GM23248 (cell line): ENCODE data around the gene UFD1. TPM values are rescaled to one million over a fixed set of nuclear protein-coding genes. Genes with fewer than 3 reads are reported as not detected.

ENCODE experiments used
- DNase-seq: peaks from one replicate; pipeline ENCODE4 v3.0.0-alpha.2; 2015
- H2AFZ ChIP-seq: fragments of 200-600 bp; sonication (generic); 2 replicates; pipeline ENCODE4 v1.6.1; 2016; ENCODE audit warnings: antibody characterized with exemption
- H3F3A ChIP-seq: fragments of 200-600 bp; sonication (generic); 2 replicates; pipeline ENCODE4 v1.6.1; 2016; ENCODE audit warnings: mild to moderate bottlenecking, antibody characterized with exemption, mixed run types; ENCODE audit not compliant: insufficient read depth
- H3K27ac ChIP-seq: fragments of 200-600 bp; sonication (generic); 2 replicates; pipeline ENCODE4 v1.5.1; 2016; ENCODE audit warnings: mild to moderate bottlenecking
- H3K27me3 ChIP-seq: fragments of 200-600 bp; sonication (generic); replicated peaks from 2 replicates; pipeline ENCODE4 v1.6.1; 2016; ENCODE audit warnings: mild to moderate bottlenecking; ENCODE audit not compliant: insufficient read depth
- H3K36me3 ChIP-seq: fragments of 200-600 bp; sonication (generic); 2 replicates; pipeline ENCODE4 v1.6.1; 2016; ENCODE audit warnings: low read depth, mild to moderate bottlenecking
- H3K4me1 ChIP-seq: fragments of 200-600 bp; sonication (generic); 2 replicates; pipeline ENCODE4 v1.6.1; 2016; ENCODE audit warnings: mild to moderate bottlenecking; ENCODE audit not compliant: insufficient read depth
- H3K4me2 ChIP-seq: fragments of 200-600 bp; sonication (generic); one replicate; pipeline ENCODE4 v1.6.1; 2016; ENCODE audit warnings: mild to moderate bottlenecking; ENCODE audit not compliant: unreplicated experiment
- H3K4me3 ChIP-seq: fragments of 200-600 bp; sonication (generic); 2 replicates; pipeline ENCODE4 v1.5.1; 2016; ENCODE audit warnings: mild to moderate bottlenecking
- H3K79me2 ChIP-seq: fragments of 200-600 bp; sonication (generic); 2 replicates; pipeline ENCODE4 v1.6.1; 2016; ENCODE audit warnings: mild to moderate bottlenecking; ENCODE audit not compliant: insufficient read depth
- H3K9ac ChIP-seq: fragments of 200-600 bp; sonication (generic); 2 replicates; pipeline ENCODE4 v1.6.1; 2016; ENCODE audit warnings: mild to moderate bottlenecking
- H3K9me2 ChIP-seq: fragments of 200-600 bp; sonication (generic); 2 replicates; pipeline ENCODE4 v1.6.1; 2016; ENCODE audit warnings: mixed run types, mild to moderate bottlenecking, moderate library complexity; ENCODE audit not compliant: insufficient read depth
- H3K9me3 ChIP-seq: fragments of 200-600 bp; sonication (generic); one replicate; pipeline ENCODE4 v1.6.1; 2017; ENCODE audit warnings: low read depth
- H4K20me1 ChIP-seq: fragments of 200-600 bp; sonication (generic); 2 replicates; pipeline ENCODE4 v1.6.0; 2016; ENCODE audit not compliant: insufficient read depth
- EZH2 ChIP-seq: fragments of 200-600 bp; sonication (generic); IDR thresholded peaks from 2 replicates; pipeline ENCODE4 v1.6.1; 2018; ENCODE audit warnings: antibody characterized with exemption, mild to moderate bottlenecking; ENCODE audit not compliant: insufficient read depth, poor library complexity, severe bottlenecking
- EZH2phosphoT487 ChIP-seq: fragments of 200-600 bp; sonication (generic); IDR thresholded peaks from 2 replicates; pipeline ENCODE4 v1.6.1; 2018; ENCODE audit warnings: antibody characterized with exemption, moderate library complexity, mild to moderate bottlenecking, low read depth; ENCODE audit not compliant: insufficient read depth
- WGBS, 2 experiments: methylation state at CpG; one replicate each; pipeline ENCODE4 v1.1.6; 2015 to 2017; ENCODE audit warnings: low lambda C conversion rate in 2 of 2, low coverage in 1 of 2; ENCODE audit errors: missing lambda C conversion rate in 2 of 2; 5-methylcytosine and 5-hydroxymethylcytosine counted together
- in situ Hi-C: fragments of 300-500 bp; cut with MboI; formaldehyde crosslinking; loops from 2 replicates; pipeline ENCODE4 v1.15.0; 2020
- polyA plus RNA-seq: library from polyadenylated mRNA; unstranded; fragments of >200 nt; fragmentation: Nextera tagmentation; extraction: Ambion mirVana; gene quantifications from 2 replicates; pipeline ENCODE4 v1.2.1, GENCODE V29; 2016
- total RNA-seq: library from RNA; depleted of rRNA; stranded (reverse); fragments of >200 nt; shearing (Covaris generic); gene quantifications from 2 replicates; pipeline ENCODE4 v1.2.3, GENCODE V29; 2014

Gene UFD1
- total and polyA plus RNA-seq, 2 experiments from 2014 or later: 55.2 to 117 TPM

- Histone ChIP-seq H3K27me3 (no peaks in the 10 kb centered on the region), H2AFZ (no peak overlapping the region), H3K4me2 (no peak overlapping the region), H3K79me2 (no peaks in the 10 kb centered on the region), H3F3A (no peaks in the 10 kb centered on the region), H3K27ac (no peak overlapping the region), H3K36me3 (no peaks in the 10 kb centered on the region), H3K9me2 (no peaks in the 10 kb centered on the region), H3K4me1 (peaks cover 6% of the 10 kb centered on the region; the same call in 1 of the 2 replicates), H3K9me3 (no peaks in the 10 kb centered on the region), H3K4me3 (no peak overlapping the region), H3K9ac (no peak overlapping the region), H4K20me1 (no peaks in the 10 kb centered on the region)
- DNase-seq: no peak
- TF ChIP-seq EZH2phosphoT487: no peak
- TF ChIP-seq EZH2: no peak
- 89% methylated on average over 7 of the region's 7 CpGs for WGBS, 2 experiments
- in situ Hi-C loops: no loop called here
These were observed 20.4 kb upstream of the UFD1 start for GRCh38 chr22:19499236-19499879.

GRCh38 chr22:19498866-19499190 lies 19.8 kb upstream of the UFD1 start:
- Histone ChIP-seq H3K9ac (no peak overlapping the region), H4K20me1 (no peaks in the 10 kb centered on the region), H3K27me3 (no peaks in the 10 kb centered on the region), H3K27ac (no peak overlapping the region), H2AFZ (no peak overlapping the region), H3K9me3 (no peaks in the 10 kb centered on the region), H3K79me2 (no peaks in the 10 kb centered on the region), H3K4me2 (no peak overlapping the region), H3F3A (no peaks in the 10 kb centered on the region), H3K4me1 (peaks cover 6% of the 10 kb centered on the region; the same call in 1 of the 2 replicates), H3K9me2 (no peaks in the 10 kb centered on the region), H3K4me3 (no peak overlapping the region), H3K36me3 (no peaks in the 10 kb centered on the region)
- 79 to 93% methylated on average over 3 of the region's 3 CpGs for WGBS, 2 experiments
- DNase-seq: no peak
- no peak for TF ChIP-seq EZH2
- no peak for TF ChIP-seq EZH2phosphoT487
- in situ Hi-C loops: no loop called here

GRCh38 chr22:19498154-19498865 lies 19.3 kb upstream of the UFD1 start:
- TF ChIP-seq EZH2phosphoT487: no peak
- TF ChIP-seq EZH2: no peak
- peaks cover 6% of the 10 kb centered on the region; the same call in 1 of the 2 replicates for H3K4me1 ChIP-seq
- no peaks in the 10 kb centered on the region for H3K27me3 ChIP-seq
- no peaks in the 10 kb centered on the region for H3K9me2 ChIP-seq
- H4K20me1 ChIP-seq: no peaks in the 10 kb centered on the region
- no peak overlapping the region for H3K9ac ChIP-seq
- in situ Hi-C loops: no loop called here
- H3K27ac ChIP-seq: no peak overlapping the region
- 90 to 92% methylated on average over 7 of the region's 7 CpGs for WGBS, 2 experiments
- H3K4me3 ChIP-seq: no peak overlapping the region
- no peaks in the 10 kb centered on the region for H3F3A ChIP-seq
- H3K79me2 ChIP-seq: no peaks in the 10 kb centered on the region
- no peak overlapping the region for H3K4me2 ChIP-seq
- DNase-seq: no peak
- H2AFZ ChIP-seq: no peak overlapping the region
- no peaks in the 10 kb centered on the region for H3K36me3 ChIP-seq
- H3K9me3 ChIP-seq: no peaks in the 10 kb centered on the region

- H3K9me2 ChIP-seq: no peaks in the 10 kb centered on the region
- H3K9me3 ChIP-seq: no peaks in the 10 kb centered on the region
- in situ Hi-C loops: no loop called here
- DNase-seq: peak; percentile 93
- peak overlapping the region; percentile 74 for H3K27ac ChIP-seq
- WGBS, 2 experiments: 34 to 37% methylated on average over 3 of the region's 3 CpGs
- peaks cover 6% of the 10 kb centered on the region; the same call in 1 of the 2 replicates for H3K4me1 ChIP-seq
- H3K4me2 ChIP-seq: no peak overlapping the region
- H3K9ac ChIP-seq: peak overlapping the region; percentile 75
- no peak for TF ChIP-seq EZH2
- no peak overlapping the region for H3K4me3 ChIP-seq
- H2AFZ ChIP-seq: peak overlapping the region; percentile 71
- no peaks in the 10 kb centered on the region for H3F3A ChIP-seq
- H3K79me2 ChIP-seq: no peaks in the 10 kb centered on the region
- no peaks in the 10 kb centered on the region for H4K20me1 ChIP-seq
- no peaks in the 10 kb centered on the region for H3K36me3 ChIP-seq
- H3K27me3 ChIP-seq: no peaks in the 10 kb centered on the region
These were observed 18.3 kb upstream of the UFD1 start for GRCh38 chr22:19497245-19497644.

- Histone ChIP-seq H3K79me2 (no peaks in the 10 kb centered on the region), H4K20me1 (no peaks in the 10 kb centered on the region), H2AFZ (no peak overlapping the region), H3K4me1 (peaks cover 6% of the 10 kb centered on the region; the same call in 1 of the 2 replicates), H3K27ac (no peak overlapping the region), H3K4me3 (no peak overlapping the region), H3F3A (no peaks in the 10 kb centered on the region), H3K36me3 (no peaks in the 10 kb centered on the region), H3K9me2 (no peaks in the 10 kb centered on the region), H3K4me2 (no peak overlapping the region), H3K9me3 (no peaks in the 10 kb centered on the region), H3K9ac (no peak overlapping the region), H3K27me3 (no peaks in the 10 kb centered on the region)
- TF ChIP-seq EZH2: no peak
- no peak for TF ChIP-seq EZH2phosphoT487
- 97 to 98% methylated on average over 3 of the region's 3 CpGs for WGBS, 2 experiments
- DNase-seq: no peak
- in situ Hi-C loops: no loop called here
These were observed 17.3 kb upstream of the UFD1 start for GRCh38 chr22:19496324-19496630.
